ENCODE results near the gene CELSR1.

Gene CELSR1

DNA sequence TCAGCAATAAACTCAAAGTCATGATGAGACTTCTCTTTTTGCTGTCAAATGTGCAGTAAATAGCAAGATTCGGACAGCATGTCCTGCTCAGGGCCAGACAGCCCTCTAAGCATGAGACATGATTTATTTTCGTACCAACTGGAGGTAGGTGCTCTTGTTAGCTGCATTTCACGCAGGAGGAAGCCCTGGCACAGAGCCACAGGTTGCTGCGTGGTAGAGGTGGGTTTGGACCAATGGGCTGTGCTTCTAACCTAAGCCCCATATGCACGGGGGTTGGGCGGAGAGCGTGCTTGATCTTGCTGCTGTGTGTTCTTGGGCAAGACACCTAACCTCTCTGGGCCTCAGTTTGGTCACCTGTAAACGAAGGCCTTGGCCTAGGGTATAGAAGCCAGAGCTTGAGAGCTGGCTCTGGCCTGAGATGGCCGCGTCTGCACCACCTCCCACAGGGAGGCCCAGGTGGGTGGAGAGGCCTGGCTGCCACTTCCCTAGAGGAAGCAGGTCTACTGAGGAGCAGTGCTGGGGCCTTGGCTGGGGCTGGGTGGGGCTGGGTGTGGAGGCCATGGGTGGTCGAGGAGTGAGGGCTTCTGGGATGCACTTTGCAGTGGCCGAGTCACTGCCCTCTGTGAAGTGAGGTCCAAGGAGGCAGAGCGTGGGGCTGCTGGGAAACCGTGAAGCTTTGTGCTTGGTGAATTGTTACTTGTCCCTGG lies 44.3 kb upstream of the CELSR1 start:
- FAIRE-seq (peak; percentile 36), DNase-seq (ENCODE audit: insufficient read length) (no peak)
- TF ChIP-seq POLR2AphosphoS5 (IDR thresholded peaks at IDR 0.05; ENCODE audit: low read depth, low read length) (no peak), TAF1 (IDR thresholded peaks at IDR 0.05; ENCODE audit: borderline replicate concordance, low read depth, low read length) (no peak), POLR2A (IDR thresholded peaks at IDR 0.05; ENCODE audit: low read depth, low read length) (no peak)

DNA sequence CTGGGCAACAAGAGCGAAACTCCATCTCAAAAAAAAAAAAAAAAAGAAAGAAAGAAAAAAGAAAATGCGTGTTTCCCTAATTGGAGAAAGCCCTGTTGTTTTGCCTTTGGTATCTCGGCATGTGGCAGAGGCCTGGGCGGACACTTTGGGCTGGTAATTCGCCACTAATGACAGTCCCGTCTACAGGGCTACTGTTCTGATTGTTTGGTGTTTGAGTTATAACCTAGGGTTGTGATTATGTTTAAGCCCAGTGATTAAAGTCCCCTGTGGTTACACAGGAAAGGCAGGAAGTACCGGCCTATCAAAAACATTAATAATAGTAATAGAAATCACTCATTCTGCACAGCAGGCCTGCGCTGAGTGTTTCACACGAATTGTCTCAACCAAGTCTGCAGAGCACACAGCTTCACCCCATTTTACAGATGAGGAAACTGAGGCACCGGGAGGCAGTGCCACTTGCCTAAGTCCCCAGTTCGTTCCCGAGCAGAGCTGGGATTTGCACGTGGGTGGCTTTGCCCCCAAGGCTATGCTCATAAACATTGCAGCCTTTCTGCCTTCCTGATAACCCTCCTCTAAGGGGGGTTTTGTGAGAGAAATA lies 43.6 kb upstream of the CELSR1 start:
- peak; percentile 54 for FAIRE-seq
- TF ChIP-seq TAF1 (IDR thresholded peaks at IDR 0.05; ENCODE audit: borderline replicate concordance, low read depth, low read length) (no peak), POLR2AphosphoS5 (IDR thresholded peaks at IDR 0.05; ENCODE audit: low read depth, low read length) (no peak), POLR2A (IDR thresholded peaks at IDR 0.05; ENCODE audit: low read depth, low read length) (no peak)
- no peak for DNase-seq (ENCODE audit: insufficient read length)

DNA sequence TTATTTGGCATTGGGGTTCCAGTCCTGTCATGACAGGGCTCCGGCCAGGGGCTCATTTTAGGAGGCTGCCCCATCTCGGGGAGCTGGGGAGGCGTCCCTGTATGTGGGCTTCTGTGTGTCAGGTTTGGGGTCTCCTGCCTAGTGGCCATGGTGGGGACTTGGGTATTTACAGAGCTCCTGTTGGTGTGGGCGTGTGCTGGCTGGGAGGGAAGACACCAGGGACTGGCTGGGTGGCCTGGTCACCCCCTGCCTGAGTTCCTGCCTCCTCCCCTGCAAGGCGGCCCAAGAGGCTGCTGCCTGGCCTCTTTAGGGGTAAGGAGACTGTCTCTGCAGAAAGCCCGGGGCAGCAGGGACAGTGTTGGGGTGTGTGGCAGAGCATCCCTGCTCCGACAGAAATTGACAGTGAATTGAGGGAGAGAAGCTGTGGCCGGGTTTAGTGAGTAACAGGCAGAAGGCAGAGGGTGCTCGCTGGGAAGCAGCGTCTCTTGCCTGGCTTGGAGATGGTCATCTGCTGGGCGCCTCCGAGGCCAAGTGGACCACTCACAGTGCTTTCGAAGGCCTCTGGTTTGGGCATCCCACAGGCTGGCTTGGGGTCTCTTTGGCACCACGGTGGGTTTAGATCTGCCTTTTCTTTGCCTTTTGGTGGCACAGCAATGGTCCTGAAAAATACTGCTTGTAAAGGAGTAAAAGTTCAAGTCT lies 42.5 kb upstream of the CELSR1 start:
- TF ChIP-seq TAF1 (IDR thresholded peaks at IDR 0.05; ENCODE audit: borderline replicate concordance, low read depth, low read length) (no peak), POLR2A (IDR thresholded peaks at IDR 0.05; ENCODE audit: low read depth, low read length) (no peak), POLR2AphosphoS5 (IDR thresholded peaks at IDR 0.05; ENCODE audit: low read depth, low read length) (no peak)
- DNase-seq (ENCODE audit: insufficient read length) = no peak
- FAIRE-seq = no peak

DNA sequence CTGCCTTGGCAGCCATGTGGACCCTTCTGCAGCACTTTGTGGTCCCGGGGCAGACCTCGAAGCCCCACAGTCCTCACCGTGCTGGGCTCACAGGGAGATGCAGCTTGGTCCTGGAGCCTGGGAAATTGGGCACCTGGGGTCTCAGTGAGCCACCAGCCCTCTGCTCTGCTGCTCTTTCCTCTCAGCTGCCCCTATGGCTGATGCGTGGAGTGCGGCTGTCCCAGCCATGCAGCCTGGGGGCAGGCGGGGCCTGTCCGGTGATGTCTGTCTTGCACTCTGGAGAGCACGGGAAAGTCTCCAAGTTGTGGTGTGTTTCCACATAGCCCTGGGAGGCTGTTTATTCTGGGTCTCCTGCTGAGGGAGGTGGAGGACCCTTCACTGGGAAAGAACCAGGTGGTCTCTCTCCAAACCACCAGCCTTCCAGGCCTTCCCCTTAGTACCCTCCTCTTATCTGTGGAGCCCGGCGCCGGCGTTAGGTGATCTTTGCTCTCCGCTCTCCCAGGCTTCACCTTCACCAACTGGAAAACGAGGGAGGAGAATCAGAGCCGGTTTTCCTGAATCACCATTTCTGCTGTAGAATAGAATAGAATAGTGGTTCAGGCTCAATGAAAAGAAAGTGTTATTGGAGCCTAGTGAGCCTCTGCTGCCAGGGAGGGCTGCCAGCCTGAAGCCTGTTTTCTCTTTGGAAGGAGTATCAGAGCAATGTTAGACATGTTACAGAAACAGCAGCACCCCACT lies 41.6 kb upstream of the CELSR1 start:
- no peak for FAIRE-seq
- TF ChIP-seq POLR2AphosphoS5 (IDR thresholded peaks at IDR 0.05; ENCODE audit: low read depth, low read length) = no peak
- no peak for TF ChIP-seq TAF1 (IDR thresholded peaks at IDR 0.05; ENCODE audit: borderline replicate concordance, low read depth, low read length)
- TF ChIP-seq POLR2A (IDR thresholded peaks at IDR 0.05; ENCODE audit: low read depth, low read length) = no peak

DNA sequence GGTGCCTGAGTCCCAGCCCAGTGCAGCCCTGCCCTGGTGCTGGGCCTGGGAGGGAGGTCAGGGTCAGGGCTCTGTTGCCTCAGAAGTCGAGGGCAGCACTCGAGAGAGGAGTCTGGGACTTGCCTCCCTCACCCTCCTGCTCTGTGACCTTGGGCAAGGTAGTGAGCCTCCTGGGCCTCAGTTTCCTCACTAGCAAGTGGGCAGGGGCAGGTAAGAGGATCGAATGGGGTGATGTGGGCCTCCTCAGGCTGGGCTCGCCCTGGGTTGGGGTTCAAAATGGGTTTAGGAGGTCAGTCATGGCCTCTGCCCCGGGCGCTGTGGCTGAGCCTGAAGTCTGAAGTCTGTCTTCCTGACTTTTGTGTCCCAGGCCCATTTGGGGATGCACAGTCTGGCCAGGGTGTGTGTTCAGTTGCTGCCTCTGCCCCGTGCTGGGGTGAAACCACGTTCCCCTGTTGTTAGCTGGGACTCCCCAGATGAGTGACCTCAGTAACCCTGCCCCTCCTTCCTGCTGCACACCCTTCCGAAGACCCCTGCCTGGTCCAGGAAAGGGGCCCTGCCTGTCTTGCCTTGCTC lies 40.9 kb upstream of the CELSR1 start:
- FAIRE-seq (peak; percentile 17), DNase-seq (ENCODE audit: insufficient read length) (no peak)
- TF ChIP-seq TAF1 (IDR thresholded peaks at IDR 0.05; ENCODE audit: borderline replicate concordance, low read depth, low read length) = no peak
- no peak for TF ChIP-seq POLR2A (IDR thresholded peaks at IDR 0.05; ENCODE audit: low read depth, low read length)
- TF ChIP-seq POLR2AphosphoS5 (IDR thresholded peaks at IDR 0.05; ENCODE audit: low read depth, low read length) = no peak

More for the DNA sequence above, 41.6 kb upstream of the CELSR1 start:
- no peak for DNase-seq (ENCODE audit: insufficient read length)

DNA sequence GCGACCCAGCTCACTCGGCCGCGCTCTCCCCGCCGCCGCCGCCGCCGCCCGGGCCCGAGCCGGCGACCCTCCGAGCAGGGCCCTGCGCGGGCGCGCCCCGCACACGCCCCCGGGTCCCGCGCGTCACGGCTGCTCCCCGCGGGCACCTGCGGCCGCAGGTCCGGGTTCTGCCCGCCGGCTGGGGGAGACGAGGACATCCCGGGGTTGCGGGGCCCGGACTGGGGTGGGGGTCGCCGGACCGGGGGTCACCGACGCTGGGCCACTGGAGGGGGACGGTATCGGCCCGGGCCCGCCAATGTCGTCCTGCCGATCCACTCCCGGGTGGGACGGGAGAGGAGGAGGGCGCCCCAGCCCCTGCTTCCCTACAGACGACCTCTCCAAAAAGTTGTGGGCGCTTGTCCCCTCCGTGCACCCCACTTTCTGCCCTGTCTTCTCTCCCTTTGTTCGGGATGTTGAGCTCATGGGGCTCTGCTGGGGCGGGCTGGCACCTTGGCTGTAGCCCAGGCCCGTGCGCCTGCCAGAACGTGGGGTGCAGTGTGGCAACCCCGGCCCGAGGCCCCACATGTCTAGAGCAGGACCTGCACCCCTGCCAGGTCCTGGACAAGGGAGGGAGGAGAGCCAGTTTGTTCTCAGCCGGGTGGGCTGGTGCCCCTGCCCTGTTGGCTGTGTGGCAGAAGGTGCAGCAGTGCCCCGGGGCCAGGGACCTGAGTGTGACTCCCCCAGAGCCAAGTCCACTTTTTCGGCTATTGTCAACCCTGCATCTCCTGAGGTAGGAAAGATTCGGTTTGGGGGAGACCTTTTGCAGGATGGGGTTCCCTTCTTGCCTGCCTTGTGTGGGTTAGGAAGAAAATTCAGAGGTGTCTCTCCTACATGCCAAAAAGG lies 40.2 kb upstream of the CELSR1 start:
- peak; percentile 21 for FAIRE-seq
- no peak for DNase-seq (ENCODE audit: insufficient read length)
- no peak for TF ChIP-seq POLR2A (IDR thresholded peaks at IDR 0.05; ENCODE audit: low read depth, low read length)
- no peak for TF ChIP-seq POLR2AphosphoS5 (IDR thresholded peaks at IDR 0.05; ENCODE audit: low read depth, low read length)
- no peak for TF ChIP-seq TAF1 (IDR thresholded peaks at IDR 0.05; ENCODE audit: borderline replicate concordance, low read depth, low read length)

DNA sequence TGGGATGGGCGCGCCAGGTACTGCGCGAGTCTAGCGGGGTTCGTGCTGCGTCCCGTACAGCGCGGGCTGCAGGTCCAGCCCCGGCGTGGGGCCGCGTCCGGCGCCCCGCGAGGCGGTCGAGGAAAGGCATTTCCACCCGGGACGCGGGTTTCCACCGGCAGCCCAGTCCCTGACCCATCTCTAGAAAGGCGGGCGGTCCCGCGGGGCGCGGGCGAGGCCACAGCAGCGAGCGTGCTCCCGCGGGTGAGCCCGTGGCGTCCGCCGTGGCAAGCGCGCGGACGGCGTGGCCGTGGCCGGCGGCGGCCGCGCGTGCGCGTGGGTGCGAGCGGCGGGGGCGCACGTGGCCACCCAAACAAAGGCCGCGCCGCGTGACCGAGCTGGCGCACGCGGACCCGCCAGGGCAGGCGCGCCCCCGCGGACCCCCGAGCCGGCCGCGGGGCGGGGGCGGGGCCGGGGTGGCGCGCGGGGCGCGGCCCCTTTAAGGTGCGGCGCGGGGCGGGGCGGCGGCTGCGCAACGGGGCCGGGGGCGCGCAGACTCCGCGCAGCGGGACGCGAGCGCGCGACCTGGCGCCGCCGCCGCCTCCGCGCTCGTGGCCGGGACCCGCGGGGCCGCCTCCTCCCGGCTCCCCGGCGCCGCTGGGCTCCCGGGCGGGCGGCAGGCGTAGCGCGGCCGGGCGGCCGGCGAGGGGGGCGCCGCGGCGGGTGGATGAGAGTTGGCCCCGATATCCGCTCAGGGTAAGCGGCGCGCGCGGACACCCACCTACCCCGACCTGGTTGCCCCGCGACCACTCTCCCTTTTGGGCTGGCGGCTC lies 39.3 kb upstream of the CELSR1 start:
- peak; percentile 84 for DNase-seq (ENCODE audit: insufficient read length)

DNA sequence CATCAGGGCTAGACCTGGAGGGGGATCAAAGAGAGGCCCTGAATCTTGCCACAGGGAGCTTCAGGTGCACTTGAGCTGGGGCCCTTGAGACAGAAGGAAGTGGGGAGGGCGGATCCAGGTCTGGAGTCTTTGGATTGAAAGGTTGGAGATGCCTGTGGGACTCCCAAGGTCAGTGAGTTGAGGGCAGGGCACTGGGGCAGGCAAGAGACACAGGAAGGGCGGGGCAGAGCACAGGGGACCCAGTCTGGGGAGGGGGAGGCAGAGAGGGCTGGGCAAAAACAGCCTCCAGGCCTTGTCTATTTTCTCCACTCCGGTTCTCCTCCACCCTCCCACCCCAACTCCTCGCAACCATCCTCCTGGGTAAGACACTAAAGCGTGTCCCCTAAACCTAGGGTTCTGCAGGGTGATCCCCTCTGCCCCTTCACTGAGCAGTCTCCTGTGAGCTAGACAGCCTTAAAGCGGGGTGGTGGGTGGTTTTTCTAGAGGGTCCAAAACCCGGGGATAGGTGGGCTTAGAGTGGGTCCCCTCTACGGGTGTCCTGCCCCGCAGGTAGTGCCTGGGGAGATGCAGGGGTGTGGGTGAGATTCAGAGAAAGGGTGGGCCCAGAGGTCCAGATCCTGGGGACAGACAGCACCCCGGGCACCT lies 38.6 kb upstream of the CELSR1 start:
- TF ChIP-seq POLR2A (IDR thresholded peaks at IDR 0.05; ENCODE audit: low read depth, low read length) (no peak), TAF1 (IDR thresholded peaks at IDR 0.05; ENCODE audit: borderline replicate concordance, low read depth, low read length) (no peak), POLR2AphosphoS5 (IDR thresholded peaks at IDR 0.05; ENCODE audit: low read depth, low read length) (no peak)
- FAIRE-seq = no peak
- DNase-seq (ENCODE audit: insufficient read length) = no peak

More for the DNA sequence above, 39.3 kb upstream of the CELSR1 start:
- TF ChIP-seq TAF1 (IDR thresholded peaks at IDR 0.05; ENCODE audit: borderline replicate concordance, low read depth, low read length) = no peak
- TF ChIP-seq POLR2A (IDR thresholded peaks at IDR 0.05; ENCODE audit: low read depth, low read length) = no peak
- TF ChIP-seq POLR2AphosphoS5 (IDR thresholded peaks at IDR 0.05; ENCODE audit: low read depth, low read length) = no peak
- peak; percentile 69 for FAIRE-seq

Measured in GM12892 (cell line).